GM19023 (cell line): ENCODE results near the gene HADH.

Experiments
- ATAC-seq: cut with Tn5 transposase; IDR thresholded peaks from one replicate; pipeline ENCODE4 v1.9.1; 2021; ENCODE audit warnings: mild to moderate bottlenecking, moderate library complexity; ENCODE audit not compliant: unreplicated experiment

HADH gene

DNA sequence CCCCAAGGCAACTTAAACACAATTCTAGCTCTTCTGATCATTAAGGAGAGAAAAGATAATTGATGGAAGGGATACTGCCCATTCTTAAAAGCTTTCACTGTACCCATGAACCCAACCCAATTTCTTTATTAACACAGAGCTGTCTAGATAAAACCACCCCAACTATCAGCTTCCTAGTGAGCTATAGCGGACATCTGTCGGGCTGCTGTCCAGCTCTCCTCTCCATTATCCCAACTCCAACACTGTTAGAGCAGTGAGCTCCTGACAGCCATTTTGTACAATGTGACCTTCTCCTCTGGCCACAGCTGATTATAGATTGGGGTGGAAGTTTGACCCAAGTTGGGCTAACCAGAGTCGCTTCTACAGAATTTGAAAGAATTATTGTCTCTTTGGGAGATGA is 66.1 kb downstream of the HADH start:
- ATAC-seq = no peak

GRCh38 chr4:108056418-108056817 is 66.7 kb downstream of the HADH start:
- no peak for ATAC-seq

GRCh38 chr4:108058685-108059440 is 69.2 kb downstream of the HADH start:
- no peak for ATAC-seq

- no peak for ATAC-seq
Observed at GRCh38 chr4:108060164-108060563, 70.5 kb downstream of the HADH start.

- ATAC-seq = no peak
Observed at GRCh38 chr4:108060686-108061321, 71.1 kb downstream of the HADH start.

GRCh38 chr4:108068442-108068841 is 78.8 kb downstream of the HADH start:
- no peak for ATAC-seq

DNA sequence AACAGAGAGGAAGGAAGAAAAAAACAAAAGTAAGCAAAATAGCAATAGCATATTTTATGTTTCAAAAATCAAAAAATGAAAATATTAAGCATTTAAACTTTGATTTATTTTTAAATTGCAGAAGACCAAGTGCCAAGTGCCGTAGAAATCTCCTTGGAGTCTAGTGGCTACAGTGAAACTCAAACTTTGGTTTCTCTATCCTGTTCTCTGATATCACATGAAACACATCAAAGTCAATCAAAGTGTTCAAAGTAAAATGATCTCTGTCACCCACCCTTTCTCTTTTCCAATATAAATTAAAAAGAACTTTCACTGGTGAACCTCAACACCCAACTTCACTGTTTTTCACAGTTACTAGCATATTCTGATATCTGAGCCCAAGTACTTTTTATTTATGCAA is 81.1 kb downstream of the HADH start:
- ATAC-seq = no peak

- no peak for ATAC-seq
Observed at GRCh38 chr4:108072300-108072699, 82.6 kb downstream of the HADH start.

DNA sequence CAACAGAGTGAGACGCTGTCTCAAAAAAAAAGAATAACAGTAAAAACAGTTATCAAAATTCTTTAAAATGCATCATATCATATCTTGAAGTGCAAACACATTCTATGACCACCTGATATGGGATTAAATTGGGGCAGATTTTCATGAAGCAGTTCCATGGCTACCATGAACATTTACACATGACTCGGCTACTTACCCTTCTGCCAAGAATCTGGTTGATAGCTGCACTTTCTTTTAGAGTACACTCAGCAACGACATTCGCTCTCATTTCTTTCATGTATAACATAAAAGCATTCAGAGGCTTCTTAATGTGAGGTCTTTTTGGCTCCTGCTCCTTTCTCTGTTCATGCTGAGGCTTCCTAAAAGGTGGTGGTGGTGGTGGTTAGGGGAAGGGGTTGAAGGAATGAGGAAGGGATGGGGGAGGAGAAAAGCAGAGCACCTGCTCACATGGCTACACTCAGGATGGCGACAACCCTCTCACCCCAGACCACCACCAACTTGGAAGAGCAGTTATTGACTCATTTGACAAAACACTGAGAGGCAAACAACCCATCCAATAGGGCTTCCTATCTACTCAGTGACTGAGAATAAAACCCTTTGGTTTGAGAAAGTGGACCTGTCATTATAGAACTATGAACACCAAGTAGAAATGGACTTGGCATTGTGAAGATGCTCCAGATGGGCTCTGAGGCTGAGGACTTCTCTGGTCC is 88.5 kb downstream of the HADH start:
- no peak for ATAC-seq

DNA sequence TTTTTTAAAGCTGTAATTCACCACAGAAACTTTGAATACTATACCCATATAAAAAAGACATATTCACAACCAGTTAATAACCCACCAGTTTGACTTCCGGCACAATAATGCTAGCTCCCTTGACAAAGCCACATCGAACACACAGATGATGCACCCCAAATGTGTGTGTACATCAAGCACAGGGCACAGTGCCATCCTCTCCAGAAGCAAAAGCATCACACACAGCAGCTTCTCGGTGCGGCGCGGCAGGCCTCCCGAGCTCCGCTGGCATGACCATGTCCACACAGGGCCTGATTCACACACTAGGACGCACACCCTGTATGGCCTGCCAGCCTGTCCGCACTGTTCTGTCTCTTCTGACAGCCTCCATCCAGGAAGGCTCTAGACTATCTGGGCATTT is 91.1 kb downstream of the HADH start:
- no peak for ATAC-seq

GRCh38 chr4:108081256-108081655 is 91.6 kb downstream of the HADH start:
- no peak for ATAC-seq
